GM21723 (cell line): ENCODE measurements around the gene SLC17A2.
A peak's percentile ranks its signal among the peaks of the same experiment; 100 is the strongest.

ENCODE experiments used
- ATAC-seq: cut with Tn5 transposase; IDR thresholded peaks from one replicate; pipeline ENCODE4 v1.9.1; 2021; ENCODE audit warnings: mild to moderate bottlenecking, moderate library complexity; ENCODE audit not compliant: unreplicated experiment

The SLC17A2 gene

GRCh38 chr6:25921525-25922203 is 8.8 kb downstream of the SLC17A2 start:
- no peak for ATAC-seq

- ATAC-seq: no peak
These were observed 10.8 kb downstream of the SLC17A2 start for GRCh38 chr6:25919657-25920056.

GRCh38 chr6:25918083-25918683 is 12.3 kb downstream of the SLC17A2 start:
- no peak for ATAC-seq

- ATAC-seq: no peak
These were observed 13.6 kb downstream of the SLC17A2 start for GRCh38 chr6:25916789-25917490.

GRCh38 chr6:25916330-25916729 is 14.2 kb downstream of the SLC17A2 start:
- no peak for ATAC-seq

GRCh38 chr6:25913741-25914140 is 16.8 kb downstream of the SLC17A2 start:
- ATAC-seq: no peak

GRCh38 chr6:25911351-25911750 is 19.1 kb downstream of the SLC17A2 start:
- no peak for ATAC-seq

- ATAC-seq: no peak
These were observed 22.9 kb downstream of the SLC17A2 start for GRCh38 chr6:25907475-25908014.

- ATAC-seq: no peak
These were observed 26.9 kb downstream of the SLC17A2 start for GRCh38 chr6:25903467-25904099.

GRCh38 chr6:25902071-25902470 is 28.4 kb downstream of the SLC17A2 start:
- peak; percentile 52 for ATAC-seq

- no peak for ATAC-seq
These were observed 29.6 kb downstream of the SLC17A2 start for GRCh38 chr6:25900843-25901242.

GRCh38 chr6:25899580-25900408 is 30.7 kb downstream of the SLC17A2 start:
- ATAC-seq: no peak

- no peak for ATAC-seq
These were observed 31.4 kb downstream of the SLC17A2 start for GRCh38 chr6:25899123-25899522.

GRCh38 chr6:25898289-25898977 is 32.1 kb downstream of the SLC17A2 start:
- ATAC-seq: no peak

- no peak for ATAC-seq
These were observed 34.2 kb downstream of the SLC17A2 start for GRCh38 chr6:25896252-25896651.

- no peak for ATAC-seq
These were observed 34.7 kb downstream of the SLC17A2 start for GRCh38 chr6:25895771-25896170.

GRCh38 chr6:25893778-25894177 is 36.7 kb downstream of the SLC17A2 start:
- ATAC-seq: no peak

GRCh38 chr6:25892877-25893276 is 37.6 kb downstream of the SLC17A2 start:
- no peak for ATAC-seq

GRCh38 chr6:25889877-25890853 is 40.3 kb downstream of the SLC17A2 start:
- ATAC-seq: no peak
